ENCODE measurements around the gene ANGPTL3.
A peak's percentile ranks its signal among the peaks of the same experiment; 100 is the strongest.
"Not testable (repeated sequence)": the region's sequence is repeated elsewhere in the genome, so short reads cannot be mapped to it uniquely, and the experiment has no call there.

ANGPTL3 gene, protein sequence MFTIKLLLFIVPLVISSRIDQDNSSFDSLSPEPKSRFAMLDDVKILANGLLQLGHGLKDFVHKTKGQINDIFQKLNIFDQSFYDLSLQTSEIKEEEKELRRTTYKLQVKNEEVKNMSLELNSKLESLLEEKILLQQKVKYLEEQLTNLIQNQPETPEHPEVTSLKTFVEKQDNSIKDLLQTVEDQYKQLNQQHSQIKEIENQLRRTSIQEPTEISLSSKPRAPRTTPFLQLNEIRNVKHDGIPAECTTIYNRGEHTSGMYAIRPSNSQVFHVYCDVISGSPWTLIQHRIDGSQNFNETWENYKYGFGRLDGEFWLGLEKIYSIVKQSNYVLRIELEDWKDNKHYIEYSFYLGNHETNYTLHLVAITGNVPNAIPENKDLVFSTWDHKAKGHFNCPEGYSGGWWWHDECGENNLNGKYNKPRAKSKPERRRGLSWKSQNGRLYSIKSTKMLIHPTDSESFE

DNA sequence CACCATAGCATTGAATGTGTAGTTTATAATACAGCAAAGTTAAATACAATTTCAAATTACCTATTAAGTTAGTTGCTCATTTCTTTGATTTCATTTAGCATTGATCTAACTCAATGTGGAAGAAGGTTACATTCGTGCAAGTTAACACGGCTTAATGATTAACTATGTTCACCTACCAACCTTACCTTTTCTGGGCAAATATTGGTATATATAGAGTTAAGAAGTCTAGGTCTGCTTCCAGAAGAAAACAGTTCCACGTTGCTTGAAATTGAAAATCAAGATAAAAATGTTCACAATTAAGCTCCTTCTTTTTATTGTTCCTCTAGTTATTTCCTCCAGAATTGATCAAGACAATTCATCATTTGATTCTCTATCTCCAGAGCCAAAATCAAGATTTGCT lies at the start of gene ANGPTL3:
TSS of gene ANGPTL3 (plus strand) at position 240 of the 400 bp plus-strand sequence. CDS start at position 287, 47 bp downstream.
- no peak for DNase-seq

DNA sequence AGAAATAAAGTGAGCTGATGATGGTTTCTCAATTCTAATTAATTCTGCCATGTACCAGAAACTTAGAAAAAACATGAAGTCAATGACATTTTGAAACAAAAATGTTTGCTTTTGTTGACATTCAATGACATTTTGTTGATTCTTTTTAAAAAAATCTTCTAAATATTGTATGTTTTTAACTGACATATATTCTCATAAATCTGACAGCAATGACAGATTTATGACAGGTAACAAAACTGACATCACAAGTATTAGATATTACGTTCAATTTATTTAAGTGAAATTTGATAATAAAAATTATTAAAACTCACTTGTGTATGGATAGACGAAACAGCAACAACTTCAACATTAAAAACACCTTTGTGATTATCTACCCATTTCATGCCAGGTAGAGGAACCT lies 36.0 kb upstream of the ANGPTL3 start:
- DNase-seq: no peak

DNA sequence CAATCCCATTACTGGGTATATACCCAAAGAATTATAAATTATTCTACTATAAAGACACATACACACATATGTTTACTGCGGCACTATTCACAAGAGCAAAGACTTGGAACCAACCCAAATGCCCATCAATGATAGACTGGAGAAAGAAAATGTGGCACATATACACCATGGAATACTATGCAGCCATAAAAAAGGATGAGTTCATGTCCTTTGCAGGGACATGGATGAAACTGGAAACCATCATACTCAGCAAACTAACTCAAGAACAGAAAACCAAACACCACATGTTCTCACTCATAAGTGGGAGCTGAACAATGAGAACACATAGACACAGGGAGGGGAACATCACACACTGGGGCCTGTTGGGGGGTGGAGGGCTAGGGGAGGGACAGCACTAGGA lies 30.1 kb upstream of the ANGPTL3 start:
- DNase-seq: not testable (repeated sequence)

DNA sequence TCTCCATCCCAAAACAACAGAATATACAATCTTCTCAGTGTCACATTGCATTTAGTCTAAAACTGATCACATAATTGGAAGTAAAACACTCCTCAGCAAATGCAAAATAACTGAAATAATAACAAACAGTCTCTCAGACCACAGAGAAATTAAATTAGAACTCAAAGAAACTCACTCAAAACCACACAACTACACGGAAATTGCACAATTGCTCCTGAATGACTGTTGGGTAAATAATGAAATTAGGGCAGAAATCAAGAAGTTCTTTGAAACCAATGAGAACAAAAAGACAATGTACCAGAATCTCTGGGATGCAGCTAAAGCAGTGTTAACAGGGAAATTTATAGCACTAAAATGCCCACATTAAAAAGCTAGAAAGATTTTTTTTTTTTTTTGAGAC lies 29.4 kb upstream of the ANGPTL3 start:
- not testable (repeated sequence) for DNase-seq

DNA sequence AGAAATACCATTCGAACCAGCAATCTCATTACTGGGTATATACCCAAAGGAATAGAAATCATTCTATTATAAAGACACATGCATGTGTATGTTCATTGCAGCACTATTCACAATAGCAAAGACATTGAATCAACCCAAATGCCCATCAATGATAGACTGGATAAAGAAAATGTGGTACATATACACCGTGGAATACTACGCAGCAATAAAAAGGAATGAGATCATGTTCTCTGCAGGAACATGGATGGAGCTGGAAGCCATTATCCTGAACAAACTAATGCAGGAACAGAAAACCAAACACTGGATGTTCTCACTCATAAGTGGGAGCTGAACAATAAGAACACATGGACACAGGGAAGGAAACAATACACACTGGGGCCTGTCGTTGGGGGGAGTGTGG lies 25.8 kb upstream of the ANGPTL3 start:
- not testable (repeated sequence) for DNase-seq

DNA sequence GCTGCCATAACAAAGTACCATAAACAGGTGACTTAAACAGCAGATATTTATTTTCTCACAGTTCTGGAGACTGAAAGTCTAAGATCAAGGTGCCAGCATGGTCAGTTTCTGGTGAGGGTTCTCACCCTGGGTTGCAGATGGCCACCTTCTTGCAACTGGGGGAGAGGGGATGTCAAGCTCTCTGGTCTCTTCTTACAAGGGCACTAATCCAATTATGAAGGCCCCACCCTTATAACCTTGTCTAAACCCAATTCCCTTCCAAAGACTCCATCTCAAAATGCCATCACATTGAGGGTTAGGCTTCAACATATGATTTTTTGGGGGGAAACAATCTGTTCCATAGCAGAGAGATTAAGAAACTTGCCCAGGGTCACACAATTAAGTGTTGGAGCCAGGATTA lies 24.8 kb upstream of the ANGPTL3 start:
- no peak for DNase-seq

DNA sequence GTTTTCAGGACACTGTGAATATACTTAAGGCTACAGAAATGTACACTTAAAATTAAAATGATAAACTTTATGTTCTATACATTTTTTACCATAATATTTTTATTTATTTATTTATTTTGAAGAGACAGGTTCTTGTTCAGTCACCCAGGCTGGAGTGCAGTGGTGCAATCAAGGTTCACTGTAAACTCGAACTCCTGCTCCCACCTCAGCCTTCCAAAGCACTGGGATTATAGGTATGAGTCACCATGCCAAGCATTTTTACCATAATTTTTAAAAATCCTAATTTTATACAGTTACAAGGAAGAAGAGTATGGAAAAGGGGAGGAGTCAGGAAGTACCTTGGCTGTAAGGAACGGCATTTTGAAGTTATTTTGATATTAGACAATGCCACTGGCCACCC lies 23.6 kb upstream of the ANGPTL3 start:
- DNase-seq: no peak

DNA sequence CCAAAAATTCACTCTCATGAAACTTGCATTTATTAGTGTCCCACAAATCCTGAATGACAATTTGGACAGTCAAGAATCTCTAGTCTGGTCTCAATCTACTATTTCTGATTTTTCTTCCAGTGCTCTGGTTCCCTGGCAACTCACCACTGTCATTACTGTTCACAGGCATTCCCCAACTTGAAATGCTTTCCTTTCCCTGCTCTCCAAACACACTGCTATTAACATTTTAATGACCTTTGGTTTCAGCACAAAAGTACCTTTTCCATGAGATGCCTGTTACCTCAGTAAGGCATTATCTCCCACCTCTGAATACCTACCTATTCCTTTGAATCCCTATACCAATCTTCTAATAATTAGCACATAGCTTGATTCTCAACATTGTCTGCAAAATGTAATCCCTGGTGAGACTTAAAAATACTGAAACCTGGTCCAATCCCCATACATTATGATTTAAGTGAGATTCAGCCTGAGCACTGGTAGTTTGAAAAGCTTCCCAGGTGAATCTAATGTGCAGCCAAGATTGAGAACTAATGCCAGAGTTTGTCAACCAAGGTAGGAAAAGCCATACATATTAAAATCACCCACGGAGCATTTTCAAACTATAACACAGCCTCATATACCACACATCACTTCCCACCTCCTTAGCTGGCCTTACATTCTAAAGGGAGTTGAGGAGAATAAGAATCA lies 11.7 kb upstream of the ANGPTL3 start:
- DNase-seq: no peak

DNA sequence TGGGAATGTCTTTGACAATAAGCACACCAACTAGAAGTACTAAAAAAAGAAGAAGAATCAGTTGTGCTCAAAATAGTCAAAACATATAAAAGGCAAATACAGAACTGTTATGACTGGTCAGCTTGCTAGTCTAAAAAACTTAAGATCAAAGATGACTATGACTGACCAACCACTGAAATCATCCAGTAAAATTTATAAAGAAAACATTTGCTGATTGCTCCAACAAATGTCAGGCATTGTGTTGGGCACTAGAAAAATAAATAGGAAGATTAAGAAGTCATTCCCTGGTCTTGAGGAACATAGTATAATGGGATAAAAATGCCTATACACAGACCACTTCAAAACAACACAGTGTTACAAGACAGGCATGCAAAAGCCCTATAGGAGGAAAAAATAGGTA lies 9.3 kb upstream of the ANGPTL3 start:
- DNase-seq: no peak

DNA sequence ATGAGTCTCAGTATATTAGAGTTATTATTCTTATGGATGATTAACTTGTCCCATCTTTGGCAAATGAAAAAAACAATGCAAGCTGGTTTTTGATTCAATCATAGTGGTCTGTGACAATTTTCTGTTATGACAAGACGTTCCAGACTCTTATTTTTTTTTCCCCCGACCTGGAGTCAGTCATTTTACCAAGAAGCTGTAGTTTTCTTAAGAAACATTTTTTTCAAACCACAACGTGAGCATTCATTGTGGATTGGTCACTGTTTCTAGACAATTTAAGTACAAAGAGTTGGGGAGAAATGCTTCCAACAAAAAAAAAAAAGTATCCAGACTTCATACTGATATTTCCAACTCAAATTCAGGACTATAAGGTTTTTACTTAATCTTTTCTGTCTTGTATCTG lies 8.0 kb upstream of the ANGPTL3 start:
- DNase-seq: no peak

DNA sequence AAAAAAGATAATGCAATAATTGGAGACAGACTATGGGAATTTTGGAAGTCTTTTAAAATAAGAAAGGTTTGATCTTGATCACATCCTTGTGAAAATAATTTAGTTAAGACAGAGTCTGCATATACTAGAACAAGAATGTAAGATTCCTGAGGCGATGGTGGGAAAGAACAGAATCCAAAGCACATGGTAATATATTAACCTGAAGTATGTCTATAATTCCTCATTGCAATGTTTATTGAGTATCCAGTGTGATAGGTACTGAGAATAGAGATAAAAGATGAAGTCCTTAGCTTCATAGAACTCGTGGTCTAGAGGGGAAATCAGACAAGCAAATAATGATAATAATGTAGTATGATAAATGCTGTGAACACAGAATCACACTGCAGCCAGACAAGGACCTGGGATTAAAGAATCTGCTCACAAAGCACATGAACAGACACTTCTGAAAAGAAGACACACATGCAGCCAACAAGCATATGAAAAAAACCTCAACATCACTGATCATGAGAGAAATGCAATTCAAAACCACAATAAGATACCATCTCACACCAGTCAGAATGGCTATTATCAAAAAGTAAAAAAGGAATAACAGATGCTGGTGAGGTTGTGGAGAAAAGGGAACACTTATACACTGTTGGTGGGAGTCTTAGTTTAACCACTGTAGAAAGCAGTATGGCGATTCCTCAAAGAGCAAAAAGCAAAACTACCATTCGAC lies 6.9 kb upstream of the ANGPTL3 start:
- no peak for DNase-seq

DNA sequence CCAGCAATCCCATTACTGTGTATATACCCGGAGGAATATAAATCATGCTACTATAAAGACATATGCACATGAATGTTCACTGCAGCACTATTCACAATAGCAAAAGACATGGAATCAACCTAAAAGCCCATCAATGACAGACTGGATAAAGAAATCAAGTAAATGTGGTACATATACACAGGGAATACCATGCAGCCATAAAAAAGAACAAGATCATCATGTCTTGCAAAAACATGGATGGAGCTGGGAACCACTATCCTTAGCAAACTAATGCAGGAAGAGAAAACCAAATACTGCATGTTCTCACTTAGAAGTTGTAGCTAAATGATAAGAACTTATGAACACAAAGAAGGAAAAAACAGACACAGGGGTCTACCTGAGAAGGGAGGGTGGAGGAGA lies 6.4 kb upstream of the ANGPTL3 start:
- DNase-seq: no peak

DNA sequence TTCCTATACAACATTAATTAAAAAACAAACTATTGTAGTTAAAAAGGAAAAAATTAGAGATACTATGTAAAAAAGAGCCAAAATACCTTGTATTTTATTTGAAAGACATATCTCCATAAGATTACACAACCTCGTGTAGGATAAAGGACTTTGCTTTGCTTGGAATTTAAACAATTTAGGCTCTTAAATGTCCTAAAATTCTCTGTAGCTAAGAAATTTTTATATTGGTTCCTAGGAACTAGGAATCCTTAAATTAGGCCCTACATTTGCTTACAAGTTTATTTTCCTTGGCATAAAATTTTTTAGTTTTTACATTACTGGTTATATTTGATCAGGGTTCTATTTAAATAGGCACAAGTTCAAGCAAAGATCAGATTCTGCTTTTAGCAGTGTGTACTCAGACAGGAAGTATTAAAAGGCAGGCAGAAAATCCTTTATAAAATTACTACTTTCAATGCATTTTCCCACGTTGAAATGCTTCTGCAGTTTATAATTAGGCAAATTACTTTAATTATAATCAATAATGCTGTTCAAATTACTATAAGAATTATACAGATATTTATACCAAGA lies 3.4 kb upstream of the ANGPTL3 start:
- DNase-seq: no peak

DNA sequence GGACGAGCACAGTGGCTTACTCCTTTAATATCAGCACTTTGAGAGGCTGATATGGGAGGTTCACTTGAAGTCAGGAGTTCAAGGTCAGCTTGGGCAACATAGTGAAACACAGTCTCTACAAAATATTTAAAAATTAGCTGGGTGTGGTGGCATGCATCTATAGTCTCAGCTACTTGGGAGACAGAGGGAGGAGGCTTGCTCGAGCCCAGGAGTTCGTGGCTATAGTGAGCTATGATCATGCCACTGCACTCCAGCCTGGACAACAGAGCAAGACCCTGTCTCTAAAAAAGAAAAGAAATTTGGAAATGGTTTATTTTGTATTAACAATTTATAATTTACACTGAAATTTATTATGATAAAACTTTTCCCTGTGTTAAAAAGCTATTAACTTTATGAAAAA lies 1.7 kb upstream of the ANGPTL3 start:
- DNase-seq: no peak

DNA sequence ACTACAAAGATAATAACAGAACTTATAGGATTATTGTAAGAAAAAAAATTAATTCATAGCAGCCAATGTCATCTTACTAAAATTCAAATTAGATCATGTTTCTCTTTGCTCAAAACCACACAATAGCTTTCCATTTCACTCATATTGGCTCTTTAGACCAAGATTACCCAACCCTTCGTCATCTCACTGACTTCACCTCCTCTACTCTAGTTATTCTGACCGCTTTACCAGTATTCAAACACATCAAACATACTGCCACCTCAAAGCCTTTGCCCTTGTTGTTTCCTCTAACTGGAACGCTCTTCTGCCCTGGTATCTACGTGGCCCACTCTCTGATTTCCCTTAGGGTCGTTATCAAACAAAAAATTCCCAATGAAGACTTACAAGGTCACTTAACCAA lies 1.7 kb downstream of the ANGPTL3 start:
- DNase-seq: no peak

DNA sequence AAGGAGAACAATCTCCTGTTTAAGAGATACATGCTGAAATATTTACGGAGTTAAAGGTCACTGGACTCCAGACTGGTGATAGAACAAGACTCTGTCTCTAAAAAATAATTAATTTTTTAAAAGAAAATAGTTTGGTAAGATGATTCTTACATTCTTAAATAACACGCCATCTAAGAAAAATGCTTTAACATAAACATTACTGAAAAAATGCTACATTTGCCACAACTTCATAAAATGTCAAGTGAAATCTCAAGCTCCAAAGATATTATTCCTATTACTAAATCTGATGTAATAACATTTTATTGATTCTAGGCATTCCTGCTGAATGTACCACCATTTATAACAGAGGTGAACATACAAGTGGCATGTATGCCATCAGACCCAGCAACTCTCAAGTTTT lies 4.1 kb downstream of the ANGPTL3 start:
- DNase-seq: no peak

DNA sequence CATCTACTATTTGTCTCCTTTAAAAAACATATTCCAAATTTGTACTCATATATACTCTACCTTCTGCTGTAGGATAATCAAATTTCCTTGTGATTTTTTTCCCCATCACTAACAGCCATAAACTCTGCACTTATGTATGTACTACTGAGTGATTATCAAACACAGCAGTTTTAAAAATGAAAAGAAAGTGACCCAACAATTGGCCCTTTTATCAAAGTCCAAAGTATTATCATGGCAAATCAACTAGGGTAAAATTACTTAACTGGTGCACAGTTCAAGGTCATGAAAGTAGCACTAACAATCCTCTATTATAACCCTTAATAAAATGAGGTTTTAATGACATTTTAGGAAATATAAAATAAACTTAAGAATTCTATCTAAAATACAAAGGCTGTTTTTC lies 11.6 kb downstream of the ANGPTL3 start:
- no peak for DNase-seq

DNA sequence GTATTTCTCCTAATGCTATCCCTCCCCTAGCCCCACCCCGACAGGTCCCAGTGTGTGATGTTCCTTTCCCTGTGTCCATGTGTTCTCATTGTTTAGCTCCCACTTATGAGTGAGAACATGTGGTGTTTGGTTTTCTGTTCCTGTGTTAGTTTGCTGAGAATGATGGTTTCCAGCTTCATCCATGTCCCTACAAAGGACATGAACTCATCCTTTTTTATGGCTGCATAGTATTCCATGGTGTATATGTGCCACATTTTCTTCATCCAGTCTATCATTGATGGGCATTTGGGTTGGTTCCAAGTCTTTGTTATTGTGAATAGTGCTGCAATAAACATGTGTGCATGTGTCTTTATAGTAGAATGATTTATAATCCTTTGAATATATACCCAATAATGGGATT lies 13.3 kb downstream of the ANGPTL3 start:
- not testable (repeated sequence) for DNase-seq

DNA sequence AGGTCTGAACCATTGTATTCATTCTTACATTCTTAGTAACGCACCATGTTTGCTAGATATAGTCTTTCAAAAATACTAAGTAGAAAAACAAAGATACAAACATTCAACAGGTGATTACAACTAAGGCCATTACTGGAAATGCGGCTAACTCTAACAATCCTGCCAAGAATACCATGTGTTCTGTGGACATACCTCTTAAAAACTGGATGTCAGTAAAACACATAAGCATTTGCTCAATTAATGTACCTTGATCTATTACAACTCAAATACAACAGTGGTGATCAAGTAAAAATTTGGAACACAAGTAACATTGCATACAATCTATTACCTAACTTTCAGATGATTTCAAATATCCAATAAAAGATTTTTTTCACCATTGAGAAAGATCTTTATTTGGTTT lies 15.4 kb downstream of the ANGPTL3 start:
- no peak for DNase-seq

DNA sequence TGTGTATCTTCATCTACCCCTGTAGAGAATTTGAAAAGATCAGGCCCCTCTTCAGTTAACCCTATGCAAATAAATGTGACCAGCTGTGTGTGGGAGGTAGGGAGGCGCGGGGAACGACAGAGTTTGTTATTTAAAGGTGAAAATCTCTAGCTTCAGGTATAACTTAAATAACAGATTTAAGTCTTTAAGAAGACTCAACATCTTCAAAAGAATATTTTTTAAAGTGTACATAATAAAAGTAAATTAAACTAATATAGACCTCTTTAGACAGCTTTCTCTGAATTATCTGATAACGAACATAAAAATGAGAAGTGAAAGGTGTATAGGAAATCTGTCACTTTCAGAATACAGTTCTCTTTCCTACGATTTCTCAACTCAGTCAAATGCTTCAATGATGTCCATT lies 16.0 kb downstream of the ANGPTL3 start:
- no peak for DNase-seq

DNA sequence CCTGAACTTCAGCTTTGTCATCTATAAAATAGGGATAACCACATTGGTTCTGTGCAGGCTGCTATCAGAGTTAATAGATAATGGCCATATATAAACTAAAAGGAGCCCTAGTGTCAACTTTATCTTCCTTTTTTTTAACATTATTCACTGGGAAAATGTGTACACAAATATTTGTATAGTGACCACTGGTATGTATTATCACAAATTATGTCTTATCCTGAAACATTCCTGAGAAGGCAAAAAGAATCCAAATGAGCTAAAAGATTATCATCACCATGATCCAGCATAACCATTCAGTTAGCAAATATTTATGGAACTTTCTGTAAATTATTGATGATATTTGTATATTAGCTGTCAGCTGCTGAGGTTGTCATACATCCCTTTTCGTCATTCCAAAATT lies 16.6 kb downstream of the ANGPTL3 start:
- no peak for DNase-seq

DNA sequence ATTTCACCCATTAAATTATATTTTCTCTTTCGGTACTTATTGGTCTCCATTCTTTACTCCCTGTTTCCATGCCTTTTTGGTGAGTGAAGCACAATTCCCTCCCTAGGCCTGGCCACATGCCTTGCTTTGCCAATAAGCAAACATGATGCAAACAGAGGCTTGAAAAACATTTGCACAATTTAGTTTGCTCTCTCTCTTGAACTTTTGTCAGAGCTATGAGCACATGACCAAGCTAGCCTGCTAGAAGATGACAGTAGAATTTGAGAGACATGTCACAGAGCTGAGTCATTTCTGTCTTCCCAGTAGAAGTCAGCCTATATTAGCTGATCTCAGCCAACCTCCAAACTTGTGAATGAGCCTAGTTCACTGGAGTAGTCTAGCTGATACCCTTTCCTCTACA lies 24.6 kb downstream of the ANGPTL3 start:
- DNase-seq: peak; percentile 72

DNA sequence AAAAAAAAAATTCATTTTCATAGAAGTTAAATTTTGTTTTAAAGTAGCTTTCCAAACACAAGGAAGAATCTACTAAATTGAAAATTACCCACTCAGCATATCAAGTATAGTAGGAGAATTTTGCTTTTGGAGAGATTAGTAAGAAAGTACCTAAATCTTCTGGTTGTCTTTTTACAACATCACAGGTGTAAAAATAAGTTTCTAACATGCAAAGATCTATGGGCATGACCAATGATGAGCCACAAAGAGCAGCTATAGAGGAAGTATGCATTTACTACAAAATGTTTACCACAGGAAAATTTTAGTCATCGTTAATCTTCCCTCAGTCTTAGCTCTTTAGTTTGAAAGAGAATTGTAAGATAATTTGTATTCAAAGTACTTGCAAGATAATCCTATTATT lies 28.1 kb downstream of the ANGPTL3 start:
- DNase-seq: no peak

All from NCI-H226 (cell line).